Activated T-cell treated with anti-CD3 and anti-CD28 coated beads for 48 hours (primary cell): ENCODE measurements around the gene EXOC6B.

Experiments used
- DNase-seq: peaks from one replicate; pipeline ENCODE4 v3.0.0-alpha.2; 2020; ENCODE audit warnings: low read depth

EXOC6B gene

DNA sequence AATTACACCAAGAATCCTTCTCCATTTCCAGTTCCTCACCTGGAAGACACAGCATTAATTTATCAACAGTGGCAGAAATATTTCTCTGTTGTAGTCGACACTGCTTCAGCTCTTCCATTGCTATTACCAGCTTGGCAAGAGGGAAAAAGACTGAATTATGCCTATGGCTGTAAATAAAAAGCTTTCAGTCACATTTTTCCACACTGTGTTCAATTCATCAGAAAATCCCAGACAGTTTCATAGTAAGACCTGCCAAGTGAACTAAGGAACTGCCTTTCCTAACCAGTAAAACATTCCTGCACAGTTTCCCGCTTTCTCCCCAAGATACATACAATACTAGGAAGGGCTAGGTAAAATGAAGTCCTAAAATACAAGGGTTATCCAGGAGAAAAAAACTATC is 94.7 kb downstream of the EXOC6B start:
- no peak for DNase-seq

GRCh38 chr2:72727356-72727755 is 98.5 kb downstream of the EXOC6B start:
- DNase-seq, result no peak

DNA sequence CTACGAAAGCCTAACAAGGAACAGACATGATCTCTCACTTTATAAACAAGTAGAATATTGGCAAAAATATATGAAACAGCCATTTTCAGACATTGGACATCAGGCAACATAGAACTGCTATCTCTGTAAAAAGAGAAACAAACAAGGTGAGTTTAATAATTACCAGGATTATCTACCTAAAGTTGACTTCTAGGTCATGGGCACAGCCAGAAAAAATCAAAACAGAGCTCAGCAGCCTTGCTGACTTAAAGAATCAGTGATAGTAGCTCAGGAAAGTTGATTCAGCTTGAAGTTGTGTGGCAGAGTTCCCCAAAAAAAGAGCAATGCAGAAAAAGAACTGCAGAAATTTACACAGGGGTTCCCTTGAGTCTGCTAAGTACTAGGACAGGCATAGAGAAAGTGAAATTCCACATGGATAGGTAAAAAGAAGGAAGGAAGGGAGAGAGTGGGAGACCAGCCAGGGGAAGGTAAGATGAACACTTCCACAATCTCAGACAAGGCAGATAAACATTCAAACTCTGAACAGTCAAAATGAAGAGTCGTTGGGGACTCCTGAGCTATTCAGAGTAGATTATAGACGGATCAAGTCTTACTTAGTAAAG is 102.0 kb downstream of the EXOC6B start:
- DNase-seq, result no peak

- no peak for DNase-seq
Observed at GRCh38 chr2:72722492-72723070, 103.3 kb downstream of the EXOC6B start.

DNA sequence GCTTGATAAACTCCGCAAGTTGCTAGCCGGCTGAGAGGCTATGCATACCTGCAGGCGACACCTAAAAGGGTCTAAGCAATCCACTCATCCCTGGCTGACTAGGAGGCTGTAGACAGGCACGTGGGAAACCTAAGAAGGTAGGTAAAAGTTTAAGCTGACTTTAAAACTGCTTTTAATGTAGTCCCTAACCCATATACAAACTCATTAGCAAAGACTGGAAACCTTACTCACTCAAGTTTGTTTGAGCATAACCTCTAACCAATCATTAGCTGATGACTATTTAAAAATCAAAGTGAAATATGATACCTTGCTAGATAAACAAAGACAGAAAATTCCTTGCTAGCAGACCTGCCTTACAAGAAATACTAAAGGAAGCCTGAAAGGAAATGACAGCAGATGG is 106.4 kb downstream of the EXOC6B start:
- no peak for DNase-seq

GRCh38 chr2:72718876-72719275 is 107.0 kb downstream of the EXOC6B start:
- no peak for DNase-seq

- no peak for DNase-seq
Observed at GRCh38 chr2:72716601-72717000, 109.2 kb downstream of the EXOC6B start.

DNA sequence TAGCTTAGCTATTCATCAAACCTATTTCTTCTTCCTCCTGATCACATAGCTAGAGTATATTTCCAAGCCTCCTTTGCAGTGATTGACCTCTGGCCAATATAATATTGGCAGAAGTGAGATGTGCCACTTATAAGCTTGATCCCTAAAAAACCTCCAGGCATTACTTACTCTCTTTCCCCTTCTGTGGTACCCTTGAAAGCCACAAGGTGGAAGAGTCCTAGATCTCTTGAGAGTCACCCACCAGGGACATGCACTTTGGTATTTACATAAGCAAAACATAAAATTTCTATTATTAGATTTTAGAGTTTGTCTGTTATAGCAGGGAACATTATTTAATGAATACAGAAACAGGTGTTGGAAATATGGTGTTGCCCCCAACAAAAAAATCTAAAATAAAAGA is 112.0 kb downstream of the EXOC6B start:
- DNase-seq, result no peak

DNA sequence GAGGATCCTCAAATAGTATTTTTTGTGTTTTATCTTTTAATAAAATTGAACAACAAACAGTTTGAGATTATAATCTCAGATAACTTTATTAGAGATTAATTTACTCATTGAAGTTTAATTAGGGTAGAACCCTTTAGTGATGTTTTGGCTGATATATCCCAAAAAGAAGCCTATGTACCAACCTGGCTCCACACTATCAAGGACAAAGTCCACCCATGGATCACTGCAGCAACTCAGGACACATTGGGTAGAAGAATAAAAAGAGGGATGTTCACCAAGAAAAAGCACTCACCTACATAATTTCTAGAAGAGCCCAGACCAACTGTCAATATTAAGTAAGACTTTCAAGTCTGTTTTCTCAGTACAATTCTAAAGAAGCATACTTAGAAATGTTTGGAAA is 112.9 kb downstream of the EXOC6B start:
- DNase-seq, result no peak

DNA sequence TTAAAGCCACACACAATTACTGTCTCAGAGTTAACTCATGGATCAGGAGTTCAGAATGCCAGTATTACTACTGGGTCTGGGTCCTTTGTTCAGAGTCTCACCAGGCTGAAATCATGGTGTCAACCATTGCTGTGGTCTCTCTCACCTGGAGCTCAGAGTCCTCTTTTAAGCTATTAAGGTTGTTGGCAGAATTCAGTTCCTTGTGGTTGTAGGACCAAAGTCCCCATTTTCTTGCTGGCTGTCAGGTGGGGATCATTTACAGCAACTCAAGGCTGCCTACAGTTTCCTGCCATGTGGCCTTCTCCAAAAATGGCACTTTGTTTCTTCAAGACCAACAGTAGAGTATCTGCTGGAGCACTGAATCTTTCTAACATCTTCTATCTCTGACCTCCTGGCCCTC is 113.5 kb downstream of the EXOC6B start:
- no peak for DNase-seq

GRCh38 chr2:72710418-72711152 is 115.2 kb downstream of the EXOC6B start:
- no peak for DNase-seq

DNA sequence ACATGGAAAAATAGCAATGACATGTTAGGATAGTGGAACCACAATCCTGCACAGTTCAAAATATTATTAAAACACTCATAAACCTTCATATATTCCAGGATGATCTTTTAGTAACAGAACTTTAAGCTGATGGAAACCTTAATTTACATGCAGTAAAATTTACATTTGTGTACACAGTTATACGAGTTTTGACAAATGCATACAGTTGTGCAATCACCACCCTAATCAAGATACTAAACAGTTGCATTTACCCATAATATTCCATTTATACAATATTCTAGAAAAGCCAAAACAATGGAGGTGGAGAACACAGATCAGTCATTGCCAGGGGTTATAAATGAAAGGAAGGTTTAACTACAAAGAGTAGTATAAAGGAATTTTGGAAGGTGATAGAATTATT is 117.6 kb downstream of the EXOC6B start:
- DNase-seq, result no peak

- DNase-seq, result no peak
Observed at GRCh38 chr2:72698300-72698699, 127.5 kb downstream of the EXOC6B start.

- no peak for DNase-seq
Observed at GRCh38 chr2:72696559-72696958, 129.3 kb downstream of the EXOC6B start.

- no peak for DNase-seq
Observed at GRCh38 chr2:72695676-72696075, 130.2 kb downstream of the EXOC6B start.

- DNase-seq, result no peak
Observed at GRCh38 chr2:72694715-72695496, 130.9 kb downstream of the EXOC6B start.

DNA sequence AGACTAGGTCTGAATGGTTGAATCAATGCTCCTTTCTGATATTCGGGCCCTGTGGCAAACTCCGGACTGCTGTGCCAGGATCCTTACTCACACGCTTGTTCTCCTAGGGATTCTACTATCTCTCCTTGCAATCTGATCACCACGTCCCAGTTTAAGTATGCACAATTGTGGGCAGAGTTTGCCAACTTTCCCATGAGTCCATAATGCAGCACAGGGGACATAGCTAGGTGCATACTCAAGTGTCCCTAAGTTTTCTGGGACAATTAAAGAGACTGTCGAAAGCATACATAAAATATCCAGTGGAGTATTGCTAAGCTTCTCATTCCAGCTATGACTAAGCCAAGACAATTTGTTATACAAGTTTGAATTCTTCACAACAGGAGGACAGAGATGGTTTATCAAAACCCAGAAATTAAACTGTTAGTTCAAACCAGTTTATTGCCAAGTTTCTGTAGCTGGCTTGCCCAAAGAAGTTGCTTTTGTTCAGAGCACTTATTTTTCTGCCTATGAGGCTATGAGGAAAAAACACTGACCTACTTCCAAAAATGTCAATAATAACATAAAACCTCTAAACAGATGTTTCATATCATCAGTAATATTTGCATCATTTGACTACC is 136.1 kb downstream of the EXOC6B start:
- no peak for DNase-seq

- no peak for DNase-seq
Observed at GRCh38 chr2:72685638-72686213, 140.1 kb downstream of the EXOC6B start.

- no peak for DNase-seq
Observed at GRCh38 chr2:72682061-72682460, 143.8 kb downstream of the EXOC6B start.

DNA sequence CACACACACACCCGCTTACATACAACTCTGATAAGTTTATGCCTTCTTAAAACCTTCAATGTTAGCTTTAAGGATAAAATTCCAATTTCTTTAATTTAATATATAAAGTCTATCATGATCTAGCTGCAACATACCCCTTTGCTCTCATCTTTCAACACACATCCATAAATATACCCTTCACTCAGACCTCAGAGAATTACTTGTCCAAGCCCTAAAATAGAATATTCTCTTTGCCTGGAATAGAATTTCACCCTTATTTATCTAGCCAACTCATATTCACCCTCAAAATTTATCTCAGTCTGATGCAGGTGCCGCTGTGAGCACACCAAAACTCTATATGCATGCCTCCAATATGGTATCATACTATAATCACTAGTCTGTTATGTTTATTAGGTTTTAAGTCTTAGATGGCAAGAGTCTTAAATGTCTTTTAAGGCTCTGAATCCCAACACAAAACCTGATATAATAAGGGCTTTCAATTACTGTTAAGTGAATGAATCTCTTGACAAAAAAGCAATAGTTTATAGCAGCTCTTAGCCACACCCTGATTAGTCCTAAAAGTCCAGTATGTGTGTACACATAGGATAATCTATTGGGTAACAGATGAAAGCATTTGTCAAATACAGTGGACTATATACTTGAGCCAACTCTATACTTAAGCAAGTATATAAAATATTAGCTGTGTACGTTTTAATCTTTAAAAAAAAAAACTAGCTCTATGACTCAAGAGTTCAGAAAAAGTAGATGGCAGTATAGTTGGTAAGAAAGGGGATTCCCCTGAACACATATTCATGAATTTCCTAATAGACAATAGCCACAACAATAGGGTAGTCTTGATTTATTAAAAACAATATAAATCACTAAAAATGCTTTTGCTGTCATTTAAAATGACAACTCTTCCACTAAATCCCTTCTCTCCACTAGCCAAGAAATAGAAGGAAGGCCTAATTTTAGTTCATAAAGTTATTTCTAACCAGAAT is 144.5 kb downstream of the EXOC6B start:
- DNase-seq, result no peak

DNA sequence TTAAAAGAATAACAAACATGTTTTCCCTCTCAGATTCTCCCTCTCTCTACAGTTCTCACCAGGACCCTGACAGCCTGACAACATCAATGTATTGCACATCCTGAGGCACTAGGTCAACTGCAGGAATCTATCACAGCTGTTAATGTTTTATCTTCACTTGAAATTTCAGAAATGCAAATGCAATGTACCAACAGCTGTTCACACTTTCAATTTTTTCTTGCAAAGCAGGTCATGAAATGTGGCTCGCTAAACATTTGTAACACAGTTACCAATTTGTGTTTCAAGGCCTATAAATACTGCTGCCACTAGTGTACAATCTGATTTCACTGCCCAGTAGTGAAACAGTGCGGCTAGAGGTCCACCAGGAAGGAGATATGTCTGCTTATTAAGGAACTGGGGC is 147.8 kb downstream of the EXOC6B start:
- no peak for DNase-seq
